Activated CD4-positive, alpha-beta T cell treated with anti-CD3 and anti-CD28 coated beads for 1 hour (primary cell): Measurements from ENCODE around the gene NDUFS1.
"Not testable (repeated sequence)": the region's sequence is repeated elsewhere in the genome, so short reads cannot be mapped to it uniquely, and the experiment has no call there.

Source experiments
- DNase-seq: peaks from one replicate; pipeline ENCODE4 v3.0.0-alpha.2; 2020

NDUFS1 gene

GRCh38 chr2:206160807-206161179, 1.5 kb upstream of the NDUFS1 start:
- no peak for DNase-seq

- DNase-seq: no peak
These were observed 1.0 kb upstream of the NDUFS1 start for GRCh38 chr2:206160125-206160806.

- no peak for DNase-seq
These were observed 490 bp downstream of the NDUFS1 start for GRCh38 chr2:206158563-206159345.

GRCh38 chr2:206157014-206157413, 2.2 kb downstream of the NDUFS1 start:
- not testable (repeated sequence) for DNase-seq

- DNase-seq: no peak
These were observed 5.0 kb downstream of the NDUFS1 start for GRCh38 chr2:206154197-206154596.

- DNase-seq: no peak
These were observed 8.6 kb downstream of the NDUFS1 start for GRCh38 chr2:206150631-206151030.

DNA sequence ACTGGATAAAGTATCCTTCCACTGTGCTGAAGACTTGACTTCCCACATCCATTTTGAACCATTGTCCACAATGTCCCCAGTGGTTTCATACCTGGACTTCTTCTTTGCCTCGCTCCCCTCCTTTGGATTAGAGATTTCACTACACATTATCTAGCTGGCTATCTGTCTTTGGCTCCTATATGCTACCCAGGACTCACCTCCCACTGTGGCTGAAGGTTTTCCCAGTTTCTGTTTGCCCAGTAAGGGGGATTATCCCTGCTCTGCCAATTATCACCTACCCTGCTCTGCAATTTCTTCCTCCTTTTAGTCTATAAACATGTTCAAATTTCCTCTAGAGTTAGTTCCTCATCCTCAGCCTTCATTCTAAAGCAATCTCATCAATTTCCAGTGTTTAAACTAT, 9.1 kb downstream of the NDUFS1 start:
- no peak for DNase-seq

DNA sequence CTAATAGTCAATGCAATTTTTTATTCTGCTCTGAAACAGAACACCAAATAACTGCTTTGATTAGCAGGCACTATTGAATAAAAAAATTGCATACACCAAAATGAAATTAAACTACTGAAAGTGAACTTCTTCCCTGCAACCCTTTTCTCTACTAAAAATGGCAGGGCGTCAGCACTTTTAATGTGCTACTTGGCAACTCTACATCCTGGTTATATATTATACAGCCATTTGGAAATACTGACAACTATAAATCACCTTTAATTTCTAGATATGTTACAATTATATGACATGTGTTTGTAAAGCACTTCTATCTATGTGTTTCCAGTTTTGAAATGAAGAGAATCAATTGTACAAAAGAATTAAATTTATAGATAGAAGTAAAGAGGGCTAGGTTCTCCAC, 9.9 kb downstream of the NDUFS1 start:
- no peak for DNase-seq

DNA sequence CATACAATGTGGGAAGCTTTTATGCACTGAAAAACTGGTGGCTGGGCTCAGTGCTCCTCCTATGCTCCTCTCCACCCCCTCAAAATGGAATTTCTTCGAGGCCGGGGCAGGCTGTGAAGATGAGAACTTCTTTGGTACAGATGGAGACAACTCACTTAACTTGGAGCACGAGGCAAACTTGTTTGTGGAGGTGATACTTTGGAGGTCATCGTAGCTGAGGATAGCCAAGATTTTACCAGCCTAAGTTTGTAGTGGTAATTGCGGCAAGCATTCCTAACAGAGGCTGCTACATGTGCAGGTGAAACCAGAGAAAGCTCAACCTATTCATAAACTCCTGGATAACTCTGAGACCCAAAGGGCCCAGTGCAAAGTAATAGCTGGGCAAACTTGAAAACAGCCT, 13.6 kb downstream of the NDUFS1 start:
- no peak for DNase-seq

GRCh38 chr2:206144383-206144782, 14.9 kb downstream of the NDUFS1 start:
- DNase-seq: no peak

DNA sequence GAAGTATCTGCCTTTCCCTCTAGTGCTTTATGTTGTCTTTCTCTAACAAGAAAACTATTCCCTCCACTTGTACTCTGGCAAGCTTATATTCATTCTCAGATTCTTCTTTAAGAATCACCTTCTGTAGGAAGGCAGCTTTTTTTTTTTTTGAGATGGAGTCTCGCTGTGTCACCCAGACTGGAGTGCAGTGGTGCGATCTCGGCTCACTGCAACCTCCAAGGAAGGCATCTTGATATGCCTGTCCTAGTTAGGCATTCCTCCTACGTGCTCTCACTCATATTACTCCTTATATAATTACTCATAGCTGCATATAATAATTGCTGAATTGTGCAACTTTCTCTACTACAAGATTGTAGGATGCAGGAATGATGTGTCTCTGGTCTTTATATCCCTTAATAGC, 15.8 kb downstream of the NDUFS1 start:
- no peak for DNase-seq

GRCh38 chr2:206127656-206128055, 31.6 kb downstream of the NDUFS1 start:
- DNase-seq: no peak

DNA sequence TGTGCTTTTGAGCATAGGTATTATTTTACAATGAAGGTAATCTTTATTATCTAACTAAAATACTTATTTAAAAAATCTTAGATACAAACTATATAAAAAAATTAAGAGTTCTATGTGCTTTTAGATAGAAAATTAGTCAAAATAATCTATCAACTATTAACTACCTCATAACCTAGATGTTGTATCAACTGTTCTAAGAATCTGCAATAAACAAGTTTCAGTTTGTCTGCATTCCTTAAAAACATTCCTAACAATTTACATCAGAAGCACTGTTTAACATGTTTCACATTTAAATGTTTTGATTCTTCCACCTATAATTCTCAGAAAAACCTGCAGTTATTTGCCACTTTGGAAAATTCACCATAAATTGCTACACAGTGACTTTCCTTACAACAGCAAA, 33.3 kb downstream of the NDUFS1 start:
- DNase-seq: no peak

DNA sequence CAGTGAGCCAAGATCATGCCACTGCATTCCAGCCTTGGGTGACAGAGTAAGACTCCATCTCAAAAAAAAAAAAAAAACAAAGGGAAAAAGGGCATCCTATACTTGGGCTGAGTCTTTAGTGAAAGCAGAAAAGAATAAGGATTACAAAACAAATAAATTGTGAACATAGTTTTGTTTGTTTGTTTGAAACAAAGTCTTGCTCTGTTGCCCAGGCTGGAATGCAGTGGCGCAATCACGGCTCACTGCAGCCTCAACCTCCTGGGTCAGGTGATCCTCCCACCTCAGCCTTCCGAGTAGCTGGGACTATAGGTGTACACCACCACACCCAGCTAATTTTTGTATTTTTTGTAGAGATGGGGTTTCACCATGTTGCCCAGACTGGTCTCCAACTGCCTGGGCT, 36.7 kb downstream of the NDUFS1 start:
- DNase-seq: not testable (repeated sequence)

- DNase-seq: no peak
These were observed 43.0 kb downstream of the NDUFS1 start for GRCh38 chr2:206116278-206116677.

DNA sequence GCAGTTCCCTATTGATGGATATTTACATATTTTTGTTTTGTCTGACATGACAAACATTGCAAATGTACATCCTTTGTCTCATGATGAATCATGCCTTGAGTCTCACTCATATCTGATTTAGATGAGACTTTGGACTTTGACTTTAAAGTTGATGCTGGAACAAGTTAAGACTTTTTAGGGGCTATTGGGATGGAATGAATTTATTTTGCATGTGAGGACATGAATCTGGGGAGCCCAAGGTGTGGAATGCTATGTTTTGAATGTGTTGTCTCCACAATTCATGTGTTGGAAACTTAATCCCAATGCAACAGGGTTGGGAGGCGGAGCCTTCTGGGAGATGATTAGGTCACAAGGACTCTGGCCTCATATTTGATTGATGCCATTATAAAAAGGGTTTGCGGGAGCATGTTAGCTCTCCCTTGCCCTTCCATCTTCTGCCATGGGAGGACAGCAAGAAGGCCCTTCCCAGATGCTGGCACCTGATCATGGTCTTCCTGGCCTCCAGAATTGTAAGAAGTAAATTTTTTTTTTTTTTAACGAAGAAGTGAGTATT, 44.1 kb downstream of the NDUFS1 start:
- no peak for DNase-seq

GRCh38 chr2:206112846-206113547, 46.2 kb downstream of the NDUFS1 start:
- no peak for DNase-seq

DNA sequence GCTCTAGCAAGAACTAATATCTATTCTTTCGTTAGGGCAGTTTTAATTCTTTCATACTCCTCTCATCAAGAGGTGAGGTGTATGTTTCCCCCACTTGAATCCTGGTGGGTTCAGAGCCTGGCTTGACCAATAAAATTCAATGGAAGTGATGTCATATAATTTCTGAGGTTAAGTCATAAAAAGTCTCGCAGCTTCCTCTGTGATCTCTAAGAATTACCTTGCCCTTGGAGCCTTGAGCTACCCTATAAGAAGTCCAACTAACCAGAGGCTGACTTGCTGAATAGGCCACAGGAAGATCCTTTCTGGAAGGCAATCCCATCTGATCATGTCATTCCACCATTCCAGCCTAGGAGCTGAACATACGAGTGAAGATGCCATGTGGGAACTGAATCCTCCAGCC, 47.1 kb downstream of the NDUFS1 start:
- DNase-seq: no peak

DNA sequence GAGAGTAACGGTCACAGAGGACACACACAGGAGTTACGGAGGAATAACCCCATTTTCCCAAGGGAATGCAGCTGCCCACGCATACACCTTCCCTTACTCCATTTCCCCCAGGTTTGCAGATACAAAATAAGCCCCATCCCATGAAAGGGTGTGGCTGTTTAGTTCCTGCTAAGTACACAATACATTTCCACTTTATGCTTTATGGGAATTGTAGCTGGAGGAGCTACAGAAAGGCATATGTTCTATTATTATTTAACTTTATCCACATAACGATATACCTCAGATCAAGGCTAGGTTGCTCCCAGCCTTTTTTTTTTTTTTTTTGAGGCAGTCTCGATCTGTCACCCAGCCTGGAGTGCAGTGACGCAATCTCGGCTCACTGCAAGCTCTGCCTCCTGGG, 50.5 kb downstream of the NDUFS1 start:
- no peak for DNase-seq

DNA sequence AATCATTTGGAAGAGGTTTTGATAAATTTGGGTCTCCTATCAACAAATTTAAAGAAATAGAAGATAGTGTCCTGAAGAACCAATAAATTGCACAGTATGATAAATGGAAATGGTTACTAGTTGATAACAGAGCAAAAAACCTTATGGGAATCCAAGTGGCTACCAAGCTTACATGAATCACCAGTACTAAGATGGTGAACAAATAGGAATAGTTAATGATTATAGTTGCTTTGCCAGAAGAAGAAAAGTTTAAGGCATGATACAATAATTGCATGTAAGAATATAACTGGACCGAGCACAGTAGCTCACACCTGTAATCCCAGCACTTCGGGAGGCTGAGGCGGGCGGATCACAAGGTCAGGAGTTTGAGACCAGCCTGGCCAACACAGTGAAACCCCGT, 53.7 kb downstream of the NDUFS1 start:
- DNase-seq: no peak

GRCh38 chr2:206105038-206105437, 54.2 kb downstream of the NDUFS1 start:
- DNase-seq: no peak

DNA sequence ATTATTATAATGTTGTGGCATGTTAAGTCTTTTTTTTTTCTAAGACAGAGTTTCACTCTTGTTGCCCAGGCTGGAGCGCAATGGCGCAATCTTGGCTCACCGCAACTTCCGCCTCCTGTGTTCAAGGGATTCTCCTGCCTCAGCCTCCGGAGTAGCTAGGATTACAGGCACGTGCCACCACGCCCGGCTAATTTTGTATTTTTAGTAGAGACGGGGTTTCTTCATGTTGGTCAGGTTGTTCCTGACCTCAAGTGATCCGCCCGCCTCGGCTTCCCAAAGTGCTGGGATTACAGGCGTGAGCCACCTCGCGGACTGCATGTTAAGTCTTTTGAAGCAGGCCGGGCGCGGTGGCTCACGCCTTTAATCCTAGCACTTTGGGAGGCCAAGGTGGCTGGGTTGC, 60.4 kb downstream of the NDUFS1 start:
- not testable (repeated sequence) for DNase-seq

DNA sequence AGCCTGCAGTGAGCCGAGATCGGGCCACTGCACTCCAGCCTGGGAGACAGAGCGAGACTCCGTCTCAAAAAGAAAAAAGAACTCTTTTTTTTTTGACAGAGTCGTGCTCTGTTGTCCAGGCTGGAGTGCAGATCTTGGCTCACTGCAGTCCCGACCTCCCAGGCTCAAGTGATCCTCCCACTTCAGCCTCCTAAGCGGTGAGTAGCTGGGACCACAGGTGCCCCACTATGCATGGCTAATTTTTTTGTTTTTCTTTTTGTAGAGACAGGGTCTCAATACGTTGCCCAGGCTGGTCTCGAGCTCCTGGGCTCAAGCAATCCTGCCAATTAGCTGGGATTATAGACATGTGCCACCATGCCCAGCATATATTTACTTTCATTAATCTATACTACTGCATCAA, 60.8 kb downstream of the NDUFS1 start:
- DNase-seq: no peak

GRCh38 chr2:206096876-206097275, 62.4 kb downstream of the NDUFS1 start:
- DNase-seq: no peak
